ENCODE results near the gene LRRTM3.

- TF ChIP-seq REST (IDR thresholded peaks at IDR 0.05; ENCODE audit: insufficient read depth in 1 of 2, low read depth in 2 of 2, low read length in 2 of 2) (no peak), POLR2AphosphoS5 (IDR thresholded peaks at IDR 0.05; ENCODE audit: low read depth, low read length) (no peak)
These were observed 37.6 kb upstream of the LRRTM3 start for GRCh38 chr10:66888237-66888636.
